ENCODE data around the gene ASB1.
A peak's percentile ranks its signal among the peaks of the same experiment; 100 is the strongest.

ASB1 gene

DNA sequence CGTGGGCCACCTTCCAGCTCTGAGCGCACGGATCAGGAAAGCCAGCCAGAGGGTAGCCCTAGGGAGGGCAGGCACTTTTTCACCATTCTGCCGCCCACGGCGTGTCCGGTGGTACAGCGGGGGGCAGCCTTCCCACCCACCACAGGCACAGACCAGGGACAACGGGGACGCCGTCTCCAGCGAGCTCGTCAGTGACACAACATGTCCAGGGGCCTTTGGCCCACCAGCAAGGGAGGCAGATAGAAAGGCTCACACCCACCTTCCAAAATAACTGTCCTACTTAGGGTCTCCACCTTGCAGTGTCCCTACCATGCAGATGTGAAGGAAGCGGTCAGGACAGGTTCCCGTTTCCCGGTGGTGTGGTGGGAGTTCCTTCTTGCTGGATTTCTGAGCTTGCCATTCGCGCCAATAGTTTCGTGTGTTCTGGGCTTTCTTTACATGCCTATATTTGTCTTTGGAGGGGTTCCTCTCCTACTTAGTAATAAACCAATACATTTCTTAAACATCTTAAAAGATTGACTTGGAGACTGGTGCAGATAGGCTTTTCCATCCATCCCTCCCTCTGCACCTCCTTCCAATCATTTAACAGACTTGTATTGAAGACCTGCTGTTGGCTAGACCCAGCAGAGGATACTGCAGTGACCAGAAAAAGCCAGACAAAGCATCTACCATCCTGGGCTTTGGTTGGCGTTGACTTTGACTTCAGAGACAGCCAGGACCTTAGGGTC is 872 bp downstream of the ASB1 start:
- H3K27me3 ChIP-seq (ENCODE audit: insufficient read depth, low read length), result no peaks in the 10 kb centered on the region
- no peaks in the 10 kb centered on the region for H3K9me3 ChIP-seq (ENCODE audit: insufficient read depth, low read depth, low read length)
- H3K4me3 ChIP-seq (ENCODE audit: low read length), result peak overlapping the region; percentile 72
- peak overlapping the region; percentile 82; the same call in 1 of the 2 replicates for H3K9ac ChIP-seq (ENCODE audit: low read depth, low read length)
- peaks cover 8% of the 10 kb centered on the region; the same call in 1 of the 2 replicates for H3K4me1 ChIP-seq (ENCODE audit: insufficient read depth, low read length)
- H3K27ac ChIP-seq (ENCODE audit: low read length), result peak overlapping the region; percentile 5
- peaks cover 14% of the 10 kb centered on the region for H3K36me3 ChIP-seq (ENCODE audit: insufficient read depth, low read depth, low read length)

- Histone ChIP-seq H3K36me3 (ENCODE audit: insufficient read depth, low read depth, low read length) (peaks cover 25% of the 10 kb centered on the region), H3K9ac (ENCODE audit: low read depth, low read length) (no peak overlapping the region), H3K27ac (ENCODE audit: low read length) (no peak overlapping the region), H3K9me3 (ENCODE audit: insufficient read depth, low read depth, low read length) (no peaks in the 10 kb centered on the region), H3K4me1 (ENCODE audit: insufficient read depth, low read length) (peaks cover 8% of the 10 kb centered on the region; the same call in 1 of the 2 replicates), H3K27me3 (ENCODE audit: insufficient read depth, low read length) (no peaks in the 10 kb centered on the region), H3K4me3 (ENCODE audit: low read length) (no peak overlapping the region)
These were observed 2.1 kb downstream of the ASB1 start for GRCh38 chr2:238428866-238429265.

DNA sequence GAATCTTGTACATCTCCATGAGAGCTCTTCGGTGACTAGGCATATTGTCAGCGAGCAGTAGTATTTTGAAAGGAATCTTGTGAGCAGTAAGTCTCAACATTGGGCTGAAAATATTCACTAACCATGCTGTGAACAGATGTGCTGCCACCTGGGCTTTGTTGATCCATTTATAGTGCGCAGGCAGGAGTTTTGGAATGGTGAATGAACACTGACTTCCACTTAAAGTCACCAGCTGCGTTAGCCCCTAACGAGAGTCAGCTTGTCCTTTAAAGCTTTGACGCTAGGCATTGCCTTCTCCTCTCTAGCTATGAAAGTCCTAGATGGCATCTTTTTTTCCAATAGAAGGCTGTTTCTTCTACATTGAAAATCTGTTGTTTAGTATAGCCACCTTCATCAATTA is 4.1 kb downstream of the ASB1 start:
- Histone ChIP-seq H3K9me3 (ENCODE audit: insufficient read depth, low read depth, low read length) (no peaks in the 10 kb centered on the region), H3K27ac (ENCODE audit: low read length) (no peak overlapping the region), H3K36me3 (ENCODE audit: insufficient read depth, low read depth, low read length) (peaks cover 44% of the 10 kb centered on the region), H3K27me3 (ENCODE audit: insufficient read depth, low read length) (no peaks in the 10 kb centered on the region), H3K4me3 (ENCODE audit: low read length) (no peak overlapping the region), H3K9ac (ENCODE audit: low read depth, low read length) (no peak overlapping the region), H3K4me1 (ENCODE audit: insufficient read depth, low read length) (peaks cover 8% of the 10 kb centered on the region; the same call in 1 of the 2 replicates)

DNA sequence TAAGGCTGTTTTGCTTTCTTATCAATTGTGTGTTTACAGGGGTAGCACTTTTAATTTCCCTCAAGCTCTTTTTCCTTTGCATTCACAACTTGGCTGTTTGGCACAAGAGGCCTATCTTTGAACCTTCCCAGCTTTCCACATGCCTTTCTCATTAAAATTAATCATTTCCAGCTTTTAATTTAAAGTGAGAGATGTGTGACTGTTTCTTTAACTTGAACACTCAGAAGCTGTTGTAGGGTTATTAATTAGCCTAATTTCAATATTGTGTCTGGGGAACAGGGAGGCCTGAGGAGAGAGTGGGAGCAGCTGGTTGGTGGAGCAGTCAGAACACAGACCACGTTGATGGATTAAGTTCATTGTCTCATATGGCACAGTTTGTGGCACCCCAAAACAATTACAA is 4.7 kb downstream of the ASB1 start:
- no peaks in the 10 kb centered on the region for H3K9me3 ChIP-seq (ENCODE audit: insufficient read depth, low read depth, low read length)
- no peaks in the 10 kb centered on the region for H3K27me3 ChIP-seq (ENCODE audit: insufficient read depth, low read length)
- H3K4me1 ChIP-seq (ENCODE audit: insufficient read depth, low read length), result peaks cover 8% of the 10 kb centered on the region; the same call in 1 of the 2 replicates
- no peak overlapping the region for H3K4me3 ChIP-seq (ENCODE audit: low read length)
- H3K36me3 ChIP-seq (ENCODE audit: insufficient read depth, low read depth, low read length), result peaks cover 51% of the 10 kb centered on the region
- H3K27ac ChIP-seq (ENCODE audit: low read length), result no peak overlapping the region
- no peak overlapping the region for H3K9ac ChIP-seq (ENCODE audit: low read depth, low read length)

DNA sequence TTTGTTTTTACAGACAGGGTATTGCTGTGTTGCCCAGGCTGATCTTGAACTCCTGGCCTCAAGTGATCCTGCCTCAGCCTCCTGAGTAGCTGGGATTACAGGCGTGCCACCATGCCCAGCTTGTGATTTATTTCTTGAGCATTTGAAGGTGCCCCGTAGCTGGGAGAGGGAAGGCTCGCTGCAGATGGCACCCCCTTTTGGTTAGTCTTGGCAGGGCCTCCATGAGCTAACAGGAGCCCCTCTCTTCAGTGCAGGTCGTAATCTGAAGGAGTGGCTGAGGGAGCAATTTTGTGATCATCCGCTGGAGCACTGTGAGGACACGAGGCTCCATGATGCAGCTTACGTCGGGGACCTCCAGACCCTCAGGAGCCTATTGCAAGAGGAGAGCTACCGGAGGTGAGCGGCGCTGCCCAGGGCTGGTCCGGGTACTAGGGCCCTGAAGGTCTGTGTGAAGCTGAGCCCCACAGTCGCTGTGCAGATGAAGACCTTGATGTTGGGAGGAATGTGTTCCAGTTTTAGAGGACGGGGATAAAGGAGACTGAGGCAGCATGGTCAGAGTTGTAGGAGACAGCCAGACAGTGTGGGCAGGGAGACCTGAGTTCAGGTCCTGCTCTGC is 6.7 kb downstream of the ASB1 start:
- Histone ChIP-seq H3K27ac (ENCODE audit: low read length) (no peak overlapping the region), H3K4me1 (ENCODE audit: insufficient read depth, low read length) (no peaks in the 10 kb centered on the region; the same call in 1 of the 2 replicates), H3K9me3 (ENCODE audit: insufficient read depth, low read depth, low read length) (no peaks in the 10 kb centered on the region), H3K4me3 (ENCODE audit: low read length) (no peak overlapping the region), H3K36me3 (ENCODE audit: insufficient read depth, low read depth, low read length) (peaks cover 67% of the 10 kb centered on the region), H3K9ac (ENCODE audit: low read depth, low read length) (no peak overlapping the region), H3K27me3 (ENCODE audit: insufficient read depth, low read length) (no peaks in the 10 kb centered on the region)

DNA sequence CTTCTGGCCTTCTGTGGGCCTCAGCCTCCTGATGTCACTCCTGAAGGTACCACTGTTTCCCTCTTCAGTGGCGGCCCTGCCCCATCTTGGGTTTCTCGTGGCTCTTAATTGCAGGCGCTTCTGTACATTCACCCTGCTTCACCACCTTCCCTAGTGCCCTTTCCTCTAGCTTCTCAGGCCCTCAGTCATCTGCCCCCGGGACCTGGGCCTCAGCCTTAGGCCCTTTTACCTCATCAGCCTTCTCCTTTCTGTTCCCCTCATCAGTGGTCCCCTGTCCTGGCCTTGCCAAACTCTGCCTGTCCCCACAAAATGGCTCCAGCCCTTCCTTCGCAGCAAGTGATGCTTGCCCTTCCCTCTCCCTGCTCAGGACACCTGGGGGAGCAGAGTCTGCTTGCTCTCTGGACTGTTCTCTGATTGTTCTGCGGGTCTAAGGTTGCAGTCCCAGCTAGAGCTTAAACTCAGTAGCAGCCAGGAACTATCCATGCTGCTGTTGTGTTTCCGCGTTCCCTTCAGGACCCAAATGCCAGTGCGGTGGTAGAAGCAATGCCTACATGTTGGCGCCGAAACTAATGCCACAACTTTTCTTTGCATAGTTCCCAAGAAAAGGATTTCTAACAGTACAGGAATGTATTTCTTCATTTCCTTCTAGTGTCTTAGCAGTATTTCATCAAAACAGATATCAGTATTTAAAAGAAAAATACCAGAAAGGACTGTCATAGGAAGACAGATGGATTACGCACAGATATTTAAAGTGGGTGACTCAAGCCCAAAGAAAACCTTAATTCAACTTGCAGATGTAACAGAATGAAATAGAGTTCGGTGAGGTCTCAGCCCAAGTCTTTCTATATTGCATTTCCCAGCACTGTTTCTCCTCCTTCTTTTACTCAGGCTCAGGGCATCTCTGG is 7.5 kb downstream of the ASB1 start:
- H3K9me3 ChIP-seq (ENCODE audit: insufficient read depth, low read depth, low read length), result no peaks in the 10 kb centered on the region
- H3K27ac ChIP-seq (ENCODE audit: low read length), result no peak overlapping the region
- H3K4me3 ChIP-seq (ENCODE audit: low read length), result no peak overlapping the region
- H3K27me3 ChIP-seq (ENCODE audit: insufficient read depth, low read length), result no peaks in the 10 kb centered on the region
- no peak overlapping the region for H3K9ac ChIP-seq (ENCODE audit: low read depth, low read length)
- peaks cover 74% of the 10 kb centered on the region for H3K36me3 ChIP-seq (ENCODE audit: insufficient read depth, low read depth, low read length)
- H3K4me1 ChIP-seq (ENCODE audit: insufficient read depth, low read length), result no peaks in the 10 kb centered on the region

DNA sequence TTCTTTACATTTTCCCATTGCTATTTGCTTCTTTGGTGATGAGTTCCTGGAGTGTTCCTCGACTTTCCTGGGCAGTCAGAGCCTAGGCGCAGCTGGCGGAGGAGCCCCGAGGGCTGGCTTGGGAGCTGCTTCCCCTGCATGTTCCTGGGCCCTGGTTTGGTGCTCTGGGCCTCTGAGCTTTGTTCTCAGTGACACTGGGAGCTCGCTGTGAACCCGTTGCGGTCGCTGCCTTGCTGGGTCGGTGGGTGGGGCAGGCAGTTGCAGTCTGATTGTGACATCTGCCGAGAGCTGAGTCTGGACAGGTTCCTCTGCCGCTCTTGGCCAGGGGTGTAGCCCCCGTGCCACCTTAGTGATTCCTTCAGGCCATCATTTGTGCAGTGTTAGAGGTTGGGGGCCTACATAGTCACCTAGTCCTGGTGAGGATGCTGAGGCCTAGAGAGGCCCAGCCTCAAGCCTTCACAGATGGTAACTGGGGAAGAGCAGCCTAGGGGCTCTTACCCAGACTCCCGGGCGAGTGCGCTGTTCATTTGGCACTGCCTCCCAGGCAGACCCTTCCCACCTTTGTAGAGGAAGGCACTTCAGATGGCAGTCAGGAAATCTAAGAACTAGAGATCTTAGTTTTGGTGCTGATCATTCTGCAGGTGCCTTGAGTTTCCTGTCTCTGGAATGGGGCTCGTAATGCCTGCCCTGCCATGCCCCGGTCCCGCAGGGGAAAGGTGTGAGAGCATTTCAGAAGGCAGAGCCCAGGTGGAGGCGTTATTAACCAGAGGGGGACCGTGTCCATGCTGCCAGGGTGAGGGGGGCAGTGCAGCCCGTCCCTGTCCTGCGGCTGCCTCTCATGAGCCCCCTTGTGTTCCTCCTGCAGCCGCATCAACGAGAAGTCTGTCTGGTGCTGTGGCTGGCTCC is 8.4 kb downstream of the ASB1 start:
- Histone ChIP-seq H3K36me3 (ENCODE audit: insufficient read depth, low read depth, low read length) (peaks cover 80% of the 10 kb centered on the region), H3K9ac (ENCODE audit: low read depth, low read length) (no peak overlapping the region), H3K4me1 (ENCODE audit: insufficient read depth, low read length) (no peaks in the 10 kb centered on the region), H3K4me3 (ENCODE audit: low read length) (no peak overlapping the region), H3K27ac (ENCODE audit: low read length) (no peak overlapping the region), H3K27me3 (ENCODE audit: insufficient read depth, low read length) (no peaks in the 10 kb centered on the region), H3K9me3 (ENCODE audit: insufficient read depth, low read depth, low read length) (no peaks in the 10 kb centered on the region)

- no peaks in the 10 kb centered on the region for H3K27me3 ChIP-seq (ENCODE audit: insufficient read depth, low read length)
- no peaks in the 10 kb centered on the region for H3K9me3 ChIP-seq (ENCODE audit: insufficient read depth, low read depth, low read length)
- no peak overlapping the region for H3K9ac ChIP-seq (ENCODE audit: low read depth, low read length)
- H3K36me3 ChIP-seq (ENCODE audit: insufficient read depth, low read depth, low read length), result peaks cover 80% of the 10 kb centered on the region
- no peak overlapping the region for H3K4me3 ChIP-seq (ENCODE audit: low read length)
- H3K27ac ChIP-seq (ENCODE audit: low read length), result no peak overlapping the region
- no peaks in the 10 kb centered on the region for H3K4me1 ChIP-seq (ENCODE audit: insufficient read depth, low read length)
These were observed 9.0 kb downstream of the ASB1 start for GRCh38 chr2:238435752-238436096.

DNA sequence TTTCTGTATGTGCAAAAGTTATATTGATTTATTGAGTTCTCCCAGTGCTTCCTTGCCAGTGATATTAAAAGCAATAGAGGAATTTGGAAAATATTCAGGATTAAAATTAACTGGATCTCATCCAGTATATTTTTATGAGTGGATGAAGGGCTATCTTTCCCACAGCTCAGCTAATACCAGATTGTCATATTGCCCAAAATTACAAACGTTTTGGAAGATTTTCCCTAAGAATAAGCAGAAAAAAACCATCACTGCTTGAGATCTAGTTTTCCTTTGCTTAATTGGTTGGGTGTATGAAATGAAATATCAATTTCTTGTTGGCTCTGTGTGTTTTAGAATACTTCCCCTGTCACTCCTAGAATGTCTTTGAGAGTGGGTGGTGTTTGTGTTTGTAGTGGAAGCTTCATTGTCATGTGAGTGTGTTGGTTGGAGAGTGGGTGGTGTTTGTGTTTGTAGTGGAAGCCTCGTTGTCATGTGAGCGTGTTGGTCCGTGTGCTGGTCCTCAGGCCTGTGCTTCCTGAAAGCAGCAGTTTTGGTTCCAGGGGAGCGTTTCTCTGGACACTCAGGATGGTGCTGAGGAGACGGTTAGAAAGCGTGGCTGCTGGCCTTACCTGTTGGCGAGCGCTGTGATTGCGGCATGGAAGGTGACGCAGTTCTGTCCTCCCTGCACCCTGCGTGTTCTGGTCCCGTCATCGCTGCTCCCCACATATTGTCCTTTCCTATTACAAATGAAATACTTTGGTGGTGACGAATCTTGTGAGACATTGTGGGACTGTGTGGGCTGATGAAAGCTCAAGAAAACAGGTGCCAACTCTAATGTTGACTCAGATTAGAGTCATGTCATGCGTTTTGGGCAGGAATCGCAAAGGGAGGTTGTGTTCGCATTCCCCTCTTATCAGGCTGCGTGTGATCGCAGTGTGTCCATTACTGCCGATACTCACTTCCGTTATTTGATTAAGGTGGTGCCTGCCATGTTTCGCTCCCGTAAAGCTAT is 12.4 kb downstream of the ASB1 start:
- H3K36me3 ChIP-seq (ENCODE audit: insufficient read depth, low read depth, low read length), result peaks cover 65% of the 10 kb centered on the region

GRCh38 chr2:238439917-238440316 is 13.2 kb downstream of the ASB1 start:
- peaks cover 65% of the 10 kb centered on the region for H3K36me3 ChIP-seq (ENCODE audit: insufficient read depth, low read depth, low read length)
- no peak overlapping the region for H3K9ac ChIP-seq (ENCODE audit: low read depth, low read length)
- no peak overlapping the region for H3K27ac ChIP-seq (ENCODE audit: low read length)
- H3K4me3 ChIP-seq (ENCODE audit: low read length), result no peak overlapping the region
- H3K9me3 ChIP-seq (ENCODE audit: insufficient read depth, low read depth, low read length), result no peaks in the 10 kb centered on the region
- H3K27me3 ChIP-seq (ENCODE audit: insufficient read depth, low read length), result no peaks in the 10 kb centered on the region
- H3K4me1 ChIP-seq (ENCODE audit: insufficient read depth, low read length), result no peaks in the 10 kb centered on the region; the same call in 1 of the 2 replicates

More for the DNA sequence above, 12.4 kb downstream of the ASB1 start:
- Histone ChIP-seq H3K9me3 (ENCODE audit: insufficient read depth, low read depth, low read length) (no peaks in the 10 kb centered on the region), H3K9ac (ENCODE audit: low read depth, low read length) (no peak overlapping the region), H3K27ac (ENCODE audit: low read length) (no peak overlapping the region), H3K4me1 (ENCODE audit: insufficient read depth, low read length) (no peaks in the 10 kb centered on the region; the same call in 1 of the 2 replicates), H3K4me3 (ENCODE audit: low read length) (no peak overlapping the region), H3K27me3 (ENCODE audit: insufficient read depth, low read length) (no peaks in the 10 kb centered on the region)
